ENCODE results near the gene MOB3C. TPM values are rescaled to one million over a fixed set of nuclear protein-coding genes. Genes with fewer than 3 reads are reported as not detected.

Gene MOB3C
- total RNA-seq, 1 donor from 2014 or later, result 30.2 TPM

DNA sequence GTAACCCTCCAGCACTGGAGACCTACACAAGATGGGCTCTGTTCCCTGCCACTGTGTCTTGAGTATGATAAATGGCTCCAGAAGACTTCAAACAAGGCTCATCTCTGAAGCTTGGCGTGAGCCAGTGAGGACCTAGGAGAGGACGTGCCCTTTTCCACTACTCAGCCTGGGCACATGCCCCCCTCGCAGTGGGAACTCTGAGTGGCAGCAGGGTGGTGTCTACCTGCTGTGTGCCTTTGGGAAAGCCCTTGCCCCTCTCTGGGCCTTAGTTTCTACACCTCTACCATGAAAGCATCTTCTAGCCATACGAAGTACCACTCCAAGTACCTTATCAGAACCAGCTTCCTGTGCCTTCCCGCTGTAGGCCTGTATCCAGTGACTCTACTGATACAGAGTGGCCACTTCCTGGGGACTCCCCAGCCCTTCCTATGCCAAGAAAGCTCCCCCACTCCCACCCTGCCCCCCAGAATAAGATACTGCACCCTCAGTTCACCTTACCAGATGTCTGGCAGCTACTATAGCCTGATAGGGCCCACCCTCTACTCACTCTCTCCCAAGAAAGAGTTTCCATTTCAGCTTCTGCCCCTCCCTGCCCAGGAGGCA, 3.1 kb upstream of the MOB3C start:
- Histone ChIP-seq H3K4me3 (no peak overlapping the region), H3K36me3 (no peaks in the 10 kb centered on the region), H3K9me3 (no peaks in the 10 kb centered on the region), H3K27ac (no peak overlapping the region), H3K27me3 (ENCODE audit: low read depth) (no peaks in the 10 kb centered on the region), H3K4me1 (peaks cover 21% of the 10 kb centered on the region)
- TF ChIP-seq, protein P1, sequence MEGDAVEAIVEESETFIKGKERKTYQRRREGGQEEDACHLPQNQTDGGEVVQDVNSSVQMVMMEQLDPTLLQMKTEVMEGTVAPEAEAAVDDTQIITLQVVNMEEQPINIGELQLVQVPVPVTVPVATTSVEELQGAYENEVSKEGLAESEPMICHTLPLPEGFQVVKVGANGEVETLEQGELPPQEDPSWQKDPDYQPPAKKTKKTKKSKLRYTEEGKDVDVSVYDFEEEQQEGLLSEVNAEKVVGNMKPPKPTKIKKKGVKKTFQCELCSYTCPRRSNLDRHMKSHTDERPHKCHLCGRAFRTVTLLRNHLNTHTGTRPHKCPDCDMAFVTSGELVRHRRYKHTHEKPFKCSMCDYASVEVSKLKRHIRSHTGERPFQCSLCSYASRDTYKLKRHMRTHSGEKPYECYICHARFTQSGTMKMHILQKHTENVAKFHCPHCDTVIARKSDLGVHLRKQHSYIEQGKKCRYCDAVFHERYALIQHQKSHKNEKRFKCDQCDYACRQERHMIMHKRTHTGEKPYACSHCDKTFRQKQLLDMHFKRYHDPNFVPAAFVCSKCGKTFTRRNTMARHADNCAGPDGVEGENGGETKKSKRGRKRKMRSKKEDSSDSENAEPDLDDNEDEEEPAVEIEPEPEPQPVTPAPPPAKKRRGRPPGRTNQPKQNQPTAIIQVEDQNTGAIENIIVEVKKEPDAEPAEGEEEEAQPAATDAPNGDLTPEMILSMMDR (IDR thresholded peaks at IDR 0.05), result no peak
- ATAC-seq, result no peak
- intact Hi-C loops (cut with DNase I), result no loop called here
- DNase-seq, result no peak

DNA sequence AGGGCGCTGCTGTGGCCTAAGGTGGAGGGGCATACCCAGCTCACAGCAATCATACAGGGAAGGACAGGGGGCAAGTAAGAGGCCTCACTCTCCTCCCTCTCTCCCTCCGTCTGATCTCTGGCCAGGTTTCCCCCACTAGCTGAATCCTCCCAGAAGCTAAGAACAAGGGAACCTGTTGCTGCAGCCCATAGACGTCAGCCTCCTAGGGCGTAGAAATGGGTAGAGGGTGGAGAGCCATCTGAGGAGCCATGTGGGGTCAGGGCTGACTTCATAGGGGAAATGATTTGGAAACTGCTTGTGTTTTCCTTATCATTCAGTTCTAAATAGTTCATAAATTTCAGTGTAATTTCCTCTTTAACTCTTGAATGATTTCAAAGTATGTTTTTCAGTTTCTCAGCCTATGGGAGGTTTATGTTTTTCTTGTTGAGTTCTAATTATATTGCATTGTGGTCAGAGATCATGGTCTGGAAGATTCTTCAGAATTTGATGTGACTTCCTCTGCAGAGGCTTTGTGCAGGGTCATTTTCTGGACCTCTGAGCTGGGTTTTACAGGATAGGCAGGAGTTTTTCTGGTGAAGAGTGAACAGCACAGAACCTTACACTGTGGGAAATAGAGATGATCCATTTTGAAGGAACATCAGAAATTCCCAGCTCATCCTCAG, 2.3 kb upstream of the MOB3C start:
- H3K4me3 ChIP-seq, result no peak overlapping the region
- TF ChIP-seq, protein P1 (IDR thresholded peaks at IDR 0.05), result no peak
- intact Hi-C loops (cut with DNase I), result no loop called here
- no peak for ATAC-seq
- no peaks in the 10 kb centered on the region for H3K36me3 ChIP-seq
- H3K27me3 ChIP-seq (ENCODE audit: low read depth), result no peaks in the 10 kb centered on the region
- no peak for DNase-seq
- no peak overlapping the region for H3K27ac ChIP-seq
- peaks cover 30% of the 10 kb centered on the region for H3K4me1 ChIP-seq
- H3K9me3 ChIP-seq, result no peaks in the 10 kb centered on the region

DNA sequence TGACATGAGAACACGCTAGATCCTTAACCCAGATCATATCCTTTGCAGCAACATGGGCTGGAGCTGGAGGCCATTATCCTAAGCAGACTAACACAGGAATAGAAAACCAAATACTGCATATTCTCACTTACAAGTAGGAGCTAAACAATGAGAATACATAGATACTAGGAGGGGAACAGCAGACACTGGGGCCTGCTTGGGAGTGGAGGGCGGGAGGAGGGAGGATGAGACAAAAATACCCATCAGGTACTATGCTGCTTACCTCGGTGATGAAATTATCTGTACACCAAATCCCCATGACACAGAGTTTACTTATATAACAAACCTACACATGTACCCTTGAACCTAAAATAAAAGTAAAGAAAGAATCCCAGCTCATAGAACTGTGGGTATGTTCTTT, 1.2 kb upstream of the MOB3C start:
- DNase-seq (no peak), ATAC-seq (no peak)
- TF ChIP-seq, protein P1 (IDR thresholded peaks at IDR 0.05), result no peak
- Histone ChIP-seq H3K27ac (no peak overlapping the region), H3K36me3 (peaks cover 4% of the 10 kb centered on the region), H3K4me3 (no peak overlapping the region), H3K27me3 (ENCODE audit: low read depth) (no peaks in the 10 kb centered on the region), H3K9me3 (no peaks in the 10 kb centered on the region), H3K4me1 (peaks cover 40% of the 10 kb centered on the region)
- intact Hi-C loops (cut with DNase I), result no loop called here

DNA sequence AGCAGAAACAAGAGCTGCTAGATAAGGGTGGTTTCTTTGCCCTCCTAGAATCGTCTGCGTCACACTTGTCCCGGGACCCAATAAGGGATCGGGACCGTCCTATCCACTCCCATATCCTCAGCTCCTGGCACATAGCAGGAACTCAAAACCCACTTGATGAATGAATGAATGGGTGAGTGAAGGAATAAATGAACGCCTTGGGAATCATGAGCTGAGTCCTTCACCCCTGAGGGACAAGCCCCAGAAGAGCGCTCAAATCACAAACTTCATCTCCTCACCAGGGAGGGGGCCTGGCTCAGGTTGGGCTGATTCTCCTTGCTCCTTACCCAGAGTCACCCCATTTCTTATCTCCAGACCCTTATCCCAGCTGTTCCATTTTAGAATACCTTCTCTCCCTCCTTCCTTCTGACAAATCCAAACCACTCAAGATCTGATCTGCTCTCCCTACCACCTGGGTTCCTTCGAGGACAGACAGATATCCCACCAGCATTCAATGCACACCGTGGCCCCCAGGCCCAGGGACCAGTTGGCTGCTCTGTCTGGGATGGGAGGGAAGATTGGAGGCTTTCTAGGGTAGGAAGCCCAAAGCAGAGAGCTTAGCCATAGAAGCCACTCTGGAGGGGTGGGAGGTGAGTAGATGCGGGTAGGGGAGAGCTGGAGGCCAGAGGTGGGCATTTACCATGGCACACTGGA, 643 bp upstream of the MOB3C start:
- TF ChIP-seq, protein P1 (IDR thresholded peaks at IDR 0.05), result no peak
- Histone ChIP-seq H3K4me3 (peak overlapping the region; percentile 84), H3K4me1 (peaks cover 46% of the 10 kb centered on the region), H3K27ac (peak overlapping the region; percentile 92), H3K27me3 (ENCODE audit: low read depth) (no peaks in the 10 kb centered on the region), H3K36me3 (peaks cover 8% of the 10 kb centered on the region), H3K9me3 (no peaks in the 10 kb centered on the region)
- no peak for DNase-seq
- intact Hi-C loops (cut with DNase I), result no loop called here
- ATAC-seq, result peak; percentile 29 to 46

DNA sequence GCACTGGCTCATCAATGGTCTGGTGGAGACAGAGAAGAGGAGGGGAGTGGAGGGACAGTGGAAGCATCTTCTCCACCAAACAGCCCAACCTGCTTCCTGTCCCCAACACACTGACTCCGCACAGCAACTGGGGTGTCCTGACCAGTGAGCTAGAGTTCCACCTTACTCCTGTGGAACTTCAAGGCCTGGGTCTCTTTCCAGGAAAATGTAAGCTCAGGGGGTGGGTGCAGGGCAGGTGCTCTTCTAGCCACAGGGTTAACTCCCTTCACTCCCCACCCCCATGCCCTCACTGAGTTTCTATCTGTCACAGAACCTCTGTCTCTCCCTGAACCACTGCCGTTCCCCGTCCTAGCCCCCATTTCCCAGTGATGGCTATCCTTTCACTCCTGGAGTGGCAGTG, 876 bp downstream of the MOB3C start:
- intact Hi-C loops (cut with DNase I), result no loop called here
- ATAC-seq (no peak), DNase-seq (no peak)
- H3K4me1 ChIP-seq, result peaks cover 61% of the 10 kb centered on the region
- H3K27ac ChIP-seq, result peak overlapping the region; percentile 92
- TF ChIP-seq, protein P1 (IDR thresholded peaks at IDR 0.05), result no peak
- H3K9me3 ChIP-seq, result no peaks in the 10 kb centered on the region
- no peaks in the 10 kb centered on the region for H3K27me3 ChIP-seq (ENCODE audit: low read depth)
- peak overlapping the region; percentile 84 for H3K4me3 ChIP-seq
- peaks cover 23% of the 10 kb centered on the region for H3K36me3 ChIP-seq

Data from lower lobe of right lung (tissue), 2 donors.